Thyroid gland (tissue), 4 donors: ENCODE data around the gene STAMBPL1. TPM values are rescaled to one million over a fixed set of nuclear protein-coding genes. Genes with fewer than 3 reads are reported as not detected.
"Not testable (repeated sequence)": the region's sequence is repeated elsewhere in the genome, so short reads cannot be mapped to it uniquely, and the experiment has no call there.

ENCODE experiments used
- DNase-seq, 2 donors: peaks; one replicate each; pipeline ENCODE4 v3.0.0-alpha.2; 2019
- H3K27ac ChIP-seq, 3 donors: fragments of 200-600 bp; sonication (generic); 1 replicate in 2 of 3; 2 replicates in 1 of 3; pipeline ENCODE4 v1.5.1; 2016 to 2019; ENCODE audit warnings: mild to moderate bottlenecking in 1 of 3, moderate library complexity in 1 of 3
- H3K27me3 ChIP-seq: fragments of 200-600 bp; sonication (generic); one replicate; pipeline ENCODE4 v1.5.1; 2019
- H3K36me3 ChIP-seq, 2 donors: fragments of 200-600 bp; sonication (generic); one replicate each; pipeline ENCODE4 v1.5.1; 2016 to 2019
- H3K4me1 ChIP-seq, 2 donors: fragments of 200-600 bp; sonication (generic); one replicate each; pipeline ENCODE4 v1.5.1; 2017 to 2019
- H3K4me3 ChIP-seq, 3 donors: fragments of 200-600 bp; sonication (generic); replicated peaks in 1 of 3; 1 replicate in 2 of 3; 2 replicates in 1 of 3; pipeline ENCODE4 v1.5.1; 2016; ENCODE audit warnings: mild to moderate bottlenecking in 1 of 3
- H3K9me3 ChIP-seq: fragments of 200-600 bp; sonication (generic); one replicate; pipeline ENCODE4 v1.5.1; 2017
- POLR2A ChIP-seq, 2 donors: fragments of 450-650 bp; IDR thresholded peaks; one replicate each; pipeline ENCODE4 v1.6.1; 2017; ENCODE audit warnings: antibody characterized with exemption in 2 of 2, mild to moderate bottlenecking in 2 of 2, moderate library complexity in 1 of 2
- WGBS, 2 donors: methylation state at CpG; one replicate each; pipeline ENCODE4 v1.1.5; 2017; 5-methylcytosine and 5-hydroxymethylcytosine counted together
- intact Hi-C: fragments of 100-400 bp; cut with DNase I; formaldehyde crosslinking; loops from one replicate; pipeline ENCODE4 v1.15.1; 2023
- total RNA-seq, 4 donors: library from RNA; depleted of rRNA; stranded (reverse); fragments of >200 nt; gene quantifications; one replicate each; pipeline ENCODE4 v1.2.3, GENCODE V29; 2016
- TF ChIP-seq, protein P1 (sequence below), 6 experiments: fragments of 200-600 bp in 3 of 6; fragments of 450-650 bp in 3 of 6; sonication (generic) in 3 of 6; IDR thresholded peaks; one replicate each; pipeline ENCODE4 v1.5.1; 2016 to 2019; ENCODE audit warnings: antibody characterized with exemption in 6 of 6, mild to moderate bottlenecking in 2 of 6, inconsistent platforms in 1 of 6, moderate library complexity in 1 of 6

The STAMBPL1 gene
- total RNA-seq, 4 donors from 2014 or later = 0.63 to 6.2 (median 5.7) TPM

GRCh38 chr10:88926566-88927415 lies 46.7 kb downstream of the STAMBPL1 start:
- no peak for TF ChIP-seq POLR2A (IDR thresholded peaks at IDR 0.05)
- TF ChIP-seq, protein P1, sequence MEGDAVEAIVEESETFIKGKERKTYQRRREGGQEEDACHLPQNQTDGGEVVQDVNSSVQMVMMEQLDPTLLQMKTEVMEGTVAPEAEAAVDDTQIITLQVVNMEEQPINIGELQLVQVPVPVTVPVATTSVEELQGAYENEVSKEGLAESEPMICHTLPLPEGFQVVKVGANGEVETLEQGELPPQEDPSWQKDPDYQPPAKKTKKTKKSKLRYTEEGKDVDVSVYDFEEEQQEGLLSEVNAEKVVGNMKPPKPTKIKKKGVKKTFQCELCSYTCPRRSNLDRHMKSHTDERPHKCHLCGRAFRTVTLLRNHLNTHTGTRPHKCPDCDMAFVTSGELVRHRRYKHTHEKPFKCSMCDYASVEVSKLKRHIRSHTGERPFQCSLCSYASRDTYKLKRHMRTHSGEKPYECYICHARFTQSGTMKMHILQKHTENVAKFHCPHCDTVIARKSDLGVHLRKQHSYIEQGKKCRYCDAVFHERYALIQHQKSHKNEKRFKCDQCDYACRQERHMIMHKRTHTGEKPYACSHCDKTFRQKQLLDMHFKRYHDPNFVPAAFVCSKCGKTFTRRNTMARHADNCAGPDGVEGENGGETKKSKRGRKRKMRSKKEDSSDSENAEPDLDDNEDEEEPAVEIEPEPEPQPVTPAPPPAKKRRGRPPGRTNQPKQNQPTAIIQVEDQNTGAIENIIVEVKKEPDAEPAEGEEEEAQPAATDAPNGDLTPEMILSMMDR (IDR thresholded peaks at IDR 0.05) = no peak
- no peaks in the 10 kb centered on the region for H3K27me3 ChIP-seq
- H3K9me3 ChIP-seq = no peaks in the 10 kb centered on the region
- no peaks in the 10 kb centered on the region for H3K36me3 ChIP-seq
- no peak overlapping the region for H3K27ac ChIP-seq
- no peak for DNase-seq
- 65 to 81% methylated on average over 6 of the region's 6 CpGs for WGBS, 2 donors
- H3K4me1 ChIP-seq = no peaks in the 10 kb centered on the region
- intact Hi-C loops = no loop called here
- H3K4me3 ChIP-seq = no peak overlapping the region

- no peak for DNase-seq
- WGBS, 2 donors = 85 to 86% methylated on average over 2 of the region's 2 CpGs
- no peak overlapping the region for H3K27ac ChIP-seq
- TF ChIP-seq, protein P1 (IDR thresholded peaks at IDR 0.05) = no peak
- no peak for TF ChIP-seq POLR2A (IDR thresholded peaks at IDR 0.05)
- intact Hi-C loops = no loop called here
- no peaks in the 10 kb centered on the region for H3K27me3 ChIP-seq
- H3K9me3 ChIP-seq = no peaks in the 10 kb centered on the region
- H3K4me1 ChIP-seq = peaks cover 0 to 5% of the 10 kb centered on the region in 2 donors
- H3K36me3 ChIP-seq = no peaks in the 10 kb centered on the region
- no peak overlapping the region for H3K4me3 ChIP-seq
Measured at GRCh38 chr10:88927416-88927690, 47.3 kb downstream of the STAMBPL1 start.

GRCh38 chr10:88928254-88928653 lies 48.2 kb downstream of the STAMBPL1 start:
- Histone ChIP-seq H3K27me3 (no peaks in the 10 kb centered on the region), H3K27ac (no peak overlapping the region), H3K4me3 (no peak overlapping the region), H3K4me1 (peaks cover 0 to 6% of the 10 kb centered on the region in 2 donors), H3K9me3 (no peaks in the 10 kb centered on the region), H3K36me3 (no peaks in the 10 kb centered on the region)
- no peak for DNase-seq
- TF ChIP-seq, protein P1 (IDR thresholded peaks at IDR 0.05) = no peak
- no peak for TF ChIP-seq POLR2A (IDR thresholded peaks at IDR 0.05)
- intact Hi-C loops = no loop called here
- WGBS, 2 donors = 64 to 71% methylated on average over 2 of the region's 2 CpGs

- intact Hi-C loops = loop anchor here (2.0 to 5.0 kb wide), 2 partner anchors 95 to 281 kb away; no protein-coding TSS in a partner anchor
- Histone ChIP-seq H3K4me3 (no peak overlapping the region), H3K4me1 (peaks cover 7 to 18% of the 10 kb centered on the region in 2 donors), H3K36me3 (no peaks in the 10 kb centered on the region), H3K27ac (peak overlapping the region in 1 of 3 donors; percentile 38), H3K27me3 (no peaks in the 10 kb centered on the region), H3K9me3 (no peaks in the 10 kb centered on the region)
- WGBS, 2 donors = 90 to 93% methylated on average over 1 of the region's 1 CpG
- no peak for DNase-seq
- TF ChIP-seq POLR2A (IDR thresholded peaks at IDR 0.05) = no peak
- TF ChIP-seq, protein P1 (IDR thresholded peaks at IDR 0.05) = no peak
Measured at GRCh38 chr10:88931548-88931947, 51.5 kb downstream of the STAMBPL1 start.

GRCh38 chr10:88932029-88932428 lies 52.0 kb downstream of the STAMBPL1 start:
- intact Hi-C loops = loop anchor here (5.0 kb wide), 1 partner anchor 280 kb away; no protein-coding TSS in a partner anchor
- 72% methylated on average over 5 of the region's 5 CpGs for WGBS, 2 donors
- not testable (repeated sequence) for H3K27me3 ChIP-seq, DNase-seq, H3K4me3 ChIP-seq, H3K36me3 ChIP-seq, H3K9me3 ChIP-seq
- peak overlapping the region; percentile 28 to 52 (median 38) for H3K27ac ChIP-seq
- H3K4me1 ChIP-seq = peaks cover 12 to 21% of the 10 kb centered on the region in 2 donors
